Measurements from ENCODE around the gene ENTPD3. TPM values are rescaled to one million over a fixed set of nuclear protein-coding genes. Genes with fewer than 3 reads are reported as not detected.

ENTPD3 gene, protein sequence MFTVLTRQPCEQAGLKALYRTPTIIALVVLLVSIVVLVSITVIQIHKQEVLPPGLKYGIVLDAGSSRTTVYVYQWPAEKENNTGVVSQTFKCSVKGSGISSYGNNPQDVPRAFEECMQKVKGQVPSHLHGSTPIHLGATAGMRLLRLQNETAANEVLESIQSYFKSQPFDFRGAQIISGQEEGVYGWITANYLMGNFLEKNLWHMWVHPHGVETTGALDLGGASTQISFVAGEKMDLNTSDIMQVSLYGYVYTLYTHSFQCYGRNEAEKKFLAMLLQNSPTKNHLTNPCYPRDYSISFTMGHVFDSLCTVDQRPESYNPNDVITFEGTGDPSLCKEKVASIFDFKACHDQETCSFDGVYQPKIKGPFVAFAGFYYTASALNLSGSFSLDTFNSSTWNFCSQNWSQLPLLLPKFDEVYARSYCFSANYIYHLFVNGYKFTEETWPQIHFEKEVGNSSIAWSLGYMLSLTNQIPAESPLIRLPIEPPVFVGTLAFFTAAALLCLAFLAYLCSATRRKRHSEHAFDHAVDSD
- 0.15 TPM for polyA plus RNA-seq (2012; ENCODE audit: missing spikeins)

DNA sequence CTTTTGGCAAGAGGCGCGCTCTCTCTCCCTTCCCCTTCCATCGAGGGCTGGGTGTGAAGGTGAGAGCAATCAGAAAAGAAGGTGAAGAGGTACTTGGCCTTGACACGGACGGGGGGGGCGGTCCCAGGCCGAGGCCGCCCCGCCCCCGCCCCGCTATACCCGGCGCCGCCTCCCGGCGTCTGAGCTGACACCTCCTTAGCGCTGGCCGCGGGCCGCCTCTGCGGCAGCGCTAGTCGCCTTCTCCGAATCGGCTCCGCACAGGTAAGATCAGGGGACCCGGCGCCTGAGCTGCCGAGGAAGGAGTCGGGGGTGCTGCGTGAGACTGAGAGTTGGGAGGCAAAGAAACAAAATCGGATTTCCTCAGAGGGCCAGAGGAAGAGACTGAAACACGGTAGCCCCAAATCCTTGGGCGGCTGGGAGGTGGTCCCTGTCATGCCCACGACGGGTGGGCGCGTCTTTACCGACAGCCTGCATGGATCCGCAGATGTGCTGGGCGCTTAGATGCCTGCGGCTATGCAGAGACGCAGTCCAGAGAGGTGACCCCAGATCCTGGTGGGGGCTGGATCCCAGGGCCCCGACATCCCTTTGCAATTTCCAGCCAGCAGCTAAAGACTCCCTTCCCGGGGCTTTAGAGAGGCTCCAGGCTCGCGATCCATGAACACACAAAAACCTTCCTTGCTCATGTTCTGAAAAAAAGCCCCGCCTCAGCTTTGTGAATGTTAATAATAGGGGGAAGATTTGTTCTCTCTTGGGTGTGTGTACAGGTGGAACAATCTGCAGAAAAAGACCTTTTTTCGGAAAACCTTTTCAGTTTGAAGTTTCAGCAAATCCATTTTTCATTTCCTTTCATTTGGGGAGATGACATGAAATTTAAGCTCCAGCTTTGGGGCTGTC, at the start of gene ENTPD3:
Gene ENTPD3 (plus strand): TSS at position 184 of the 894 bp plus-strand sequence. CDS start 874 bp downstream, outside the sequence.
- TF ChIP-seq POLR2AphosphoS5 (IDR thresholded peaks at IDR 0.05; ENCODE audit: low read depth, low read length) (no peak), POLR2A (IDR thresholded peaks at IDR 0.05; ENCODE audit: low read depth, low read length) (no peak), TAF1 (IDR thresholded peaks at IDR 0.05; ENCODE audit: borderline replicate concordance, low read depth, low read length) (no peak)
- DNase-seq (ENCODE audit: insufficient read length) = peak; percentile 11
- no peak for FAIRE-seq

DNA sequence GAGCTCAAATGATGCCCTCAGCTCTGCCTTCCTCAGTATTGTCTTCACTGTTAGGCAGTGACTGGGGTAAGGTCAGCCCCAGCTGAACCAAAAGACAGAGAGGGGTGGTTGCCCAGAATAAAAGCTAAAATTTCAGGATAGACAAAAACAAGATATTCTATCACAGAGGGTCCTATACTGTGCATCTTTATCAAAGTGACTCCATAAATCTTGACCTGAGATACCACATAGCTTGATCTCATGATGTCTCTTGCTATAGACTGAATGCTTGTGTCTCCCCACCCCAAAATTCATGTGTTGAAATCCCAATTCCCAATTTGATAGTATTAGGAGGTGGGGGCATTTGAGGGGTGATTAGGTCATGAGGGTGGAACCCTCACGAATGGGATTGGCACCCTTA, 47.1 kb upstream of the ENTPD3 start:
- no peak for TF ChIP-seq POLR2A (IDR thresholded peaks at IDR 0.05; ENCODE audit: low read depth, low read length)
- no peak for TF ChIP-seq POLR2AphosphoS5 (IDR thresholded peaks at IDR 0.05; ENCODE audit: low read depth, low read length)
- no peak for TF ChIP-seq TAF1 (IDR thresholded peaks at IDR 0.05; ENCODE audit: borderline replicate concordance, low read depth, low read length)
- DNase-seq (ENCODE audit: insufficient read length) (no peak), FAIRE-seq (no peak)

DNA sequence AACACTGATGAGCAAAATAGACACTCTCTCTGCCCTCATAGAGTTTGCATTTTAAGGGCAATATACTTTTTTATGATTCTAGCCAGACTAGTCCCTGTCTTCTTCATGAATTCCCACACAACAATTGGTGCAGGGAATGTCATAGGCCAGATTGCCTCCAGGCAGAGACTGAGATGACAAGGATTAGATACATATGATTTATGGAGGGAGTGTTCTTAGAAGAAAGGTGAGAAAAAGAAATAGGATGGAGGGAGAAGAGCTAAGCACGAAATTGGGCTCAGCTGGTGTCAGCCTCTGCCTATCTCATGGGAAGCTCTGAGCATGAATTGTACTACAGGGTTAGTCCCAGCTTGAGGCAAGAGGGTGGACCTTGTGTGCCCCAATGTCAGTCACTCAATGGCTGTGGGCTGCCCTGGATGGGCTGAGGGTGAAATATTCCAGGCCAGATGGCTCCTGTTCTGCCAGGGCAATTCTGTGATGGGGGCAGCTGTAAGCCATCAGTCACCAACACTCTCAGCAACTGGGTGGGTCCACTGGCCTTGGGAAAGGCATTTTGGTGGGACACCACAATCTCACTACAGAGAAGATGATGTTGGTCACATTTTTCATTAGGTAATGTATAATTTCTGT, 46.3 kb upstream of the ENTPD3 start:
- DNase-seq (ENCODE audit: insufficient read length) = no peak
- FAIRE-seq = no peak
- TF ChIP-seq POLR2AphosphoS5 (IDR thresholded peaks at IDR 0.05; ENCODE audit: low read depth, low read length) (no peak), TAF1 (IDR thresholded peaks at IDR 0.05; ENCODE audit: borderline replicate concordance, low read depth, low read length) (no peak), POLR2A (IDR thresholded peaks at IDR 0.05; ENCODE audit: low read depth, low read length) (no peak)

DNA sequence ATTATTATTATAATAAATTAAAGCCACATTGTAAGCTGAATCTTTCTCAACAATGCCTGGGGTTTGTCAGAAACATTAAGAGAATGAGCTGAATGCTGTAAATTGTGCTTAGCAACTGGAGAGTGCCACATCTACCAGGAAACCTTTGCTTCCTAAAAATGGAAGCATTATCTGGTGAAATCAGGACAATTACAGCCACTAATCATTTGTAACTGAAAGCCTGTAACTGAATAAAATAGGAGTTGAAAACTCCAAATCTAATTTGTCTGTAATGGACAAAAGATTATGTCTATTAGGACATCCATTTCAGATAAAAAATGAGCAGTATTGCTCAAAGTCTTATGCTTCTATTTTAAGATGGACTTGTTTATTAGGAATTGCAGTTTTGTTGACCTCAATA, 45.3 kb upstream of the ENTPD3 start:
- DNase-seq (ENCODE audit: insufficient read length) (no peak), FAIRE-seq (no peak)
- TF ChIP-seq POLR2A (IDR thresholded peaks at IDR 0.05; ENCODE audit: low read depth, low read length) (no peak), TAF1 (IDR thresholded peaks at IDR 0.05; ENCODE audit: borderline replicate concordance, low read depth, low read length) (no peak), POLR2AphosphoS5 (IDR thresholded peaks at IDR 0.05; ENCODE audit: low read depth, low read length) (no peak)

DNA sequence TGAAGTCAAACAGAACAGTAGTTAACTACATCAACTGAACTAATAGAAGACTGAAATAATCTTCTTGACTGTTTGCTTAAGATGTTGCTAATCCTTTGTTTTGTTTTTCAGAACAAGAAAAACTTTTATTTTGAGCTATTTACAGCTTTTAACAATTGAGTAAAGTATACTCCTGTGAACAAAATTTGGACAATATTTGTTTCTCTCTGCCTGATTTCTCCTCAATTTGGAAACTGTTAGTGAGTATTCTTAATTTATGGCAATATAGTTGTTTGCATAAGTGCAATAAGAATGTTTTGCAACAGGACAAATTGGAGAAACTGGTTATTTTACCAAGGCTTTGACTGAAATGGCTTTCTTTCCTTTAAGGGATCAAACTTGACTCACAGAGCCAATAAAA, 36.5 kb upstream of the ENTPD3 start:
- FAIRE-seq = no peak
- no peak for TF ChIP-seq POLR2A (IDR thresholded peaks at IDR 0.05; ENCODE audit: low read depth, low read length)
- no peak for TF ChIP-seq TAF1 (IDR thresholded peaks at IDR 0.05; ENCODE audit: borderline replicate concordance, low read depth, low read length)
- TF ChIP-seq POLR2AphosphoS5 (IDR thresholded peaks at IDR 0.05; ENCODE audit: low read depth, low read length) = no peak
- DNase-seq (ENCODE audit: insufficient read length) = no peak

DNA sequence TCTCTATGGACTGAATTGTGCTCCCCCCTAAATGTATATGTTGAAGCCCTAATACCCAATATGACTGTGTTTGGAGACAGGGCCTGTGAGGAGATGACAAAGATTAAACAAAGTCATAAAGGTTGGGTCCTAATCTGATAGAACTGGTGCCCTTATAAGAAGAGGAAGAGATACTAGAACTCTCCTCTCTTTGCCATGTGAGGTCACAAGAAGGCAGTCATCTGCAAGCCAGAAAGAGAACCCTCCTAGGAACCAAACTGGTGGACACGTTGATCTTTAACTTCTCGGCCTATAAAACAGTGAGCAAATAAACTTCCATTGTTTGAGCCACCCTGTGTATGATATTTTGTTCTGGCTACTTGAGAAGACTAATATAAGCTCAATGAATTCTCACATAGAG, 31.6 kb upstream of the ENTPD3 start:
- DNase-seq (ENCODE audit: insufficient read length) = no peak
- TF ChIP-seq POLR2AphosphoS5 (IDR thresholded peaks at IDR 0.05; ENCODE audit: low read depth, low read length) (no peak), POLR2A (IDR thresholded peaks at IDR 0.05; ENCODE audit: low read depth, low read length) (no peak), TAF1 (IDR thresholded peaks at IDR 0.05; ENCODE audit: borderline replicate concordance, low read depth, low read length) (no peak)
- FAIRE-seq = no peak

DNA sequence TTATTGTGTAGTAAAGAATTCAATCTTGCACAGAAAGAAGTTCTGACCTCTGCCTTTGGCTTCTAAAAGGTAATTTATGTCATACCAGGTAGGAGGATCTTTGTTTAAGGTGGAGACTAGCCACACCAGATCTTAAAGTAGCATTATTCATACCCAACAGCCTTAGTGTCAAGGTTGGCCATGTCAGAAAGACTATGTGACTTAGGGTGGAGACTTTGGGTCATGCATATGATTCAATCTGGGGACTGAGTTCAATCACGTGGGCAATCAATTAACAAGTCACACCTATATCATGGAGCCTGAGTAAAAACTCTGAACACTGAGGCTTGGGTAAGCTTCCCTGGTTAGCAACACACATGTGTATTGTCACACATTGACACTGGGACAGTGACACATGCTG, 28.5 kb upstream of the ENTPD3 start:
- TF ChIP-seq POLR2A (IDR thresholded peaks at IDR 0.05; ENCODE audit: low read depth, low read length) (no peak), TAF1 (IDR thresholded peaks at IDR 0.05; ENCODE audit: borderline replicate concordance, low read depth, low read length) (no peak), POLR2AphosphoS5 (IDR thresholded peaks at IDR 0.05; ENCODE audit: low read depth, low read length) (no peak)
- FAIRE-seq = no peak
- DNase-seq (ENCODE audit: insufficient read length) = no peak

DNA sequence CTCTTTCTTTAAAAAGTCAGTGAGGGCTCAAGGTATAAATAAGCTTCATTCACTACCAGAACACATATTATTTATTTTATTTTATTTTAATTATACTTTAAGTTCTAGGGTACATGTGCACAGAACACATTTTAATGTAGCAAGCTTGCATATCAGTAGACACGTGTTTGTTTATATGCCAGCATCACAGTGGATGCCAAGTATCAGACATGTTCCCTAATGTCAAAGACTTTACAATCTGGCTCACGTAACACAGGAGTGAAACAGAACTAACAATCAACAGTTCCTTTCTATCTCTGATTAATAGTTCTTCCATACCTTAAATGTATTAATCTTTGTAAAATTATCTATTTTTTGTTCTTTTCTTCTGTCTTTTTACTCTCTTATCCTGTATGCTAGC, 23.3 kb upstream of the ENTPD3 start:
- TF ChIP-seq POLR2AphosphoS5 (IDR thresholded peaks at IDR 0.05; ENCODE audit: low read depth, low read length) (no peak), TAF1 (IDR thresholded peaks at IDR 0.05; ENCODE audit: borderline replicate concordance, low read depth, low read length) (no peak), POLR2A (IDR thresholded peaks at IDR 0.05; ENCODE audit: low read depth, low read length) (no peak)
- no peak for FAIRE-seq
- no peak for DNase-seq (ENCODE audit: insufficient read length)

DNA sequence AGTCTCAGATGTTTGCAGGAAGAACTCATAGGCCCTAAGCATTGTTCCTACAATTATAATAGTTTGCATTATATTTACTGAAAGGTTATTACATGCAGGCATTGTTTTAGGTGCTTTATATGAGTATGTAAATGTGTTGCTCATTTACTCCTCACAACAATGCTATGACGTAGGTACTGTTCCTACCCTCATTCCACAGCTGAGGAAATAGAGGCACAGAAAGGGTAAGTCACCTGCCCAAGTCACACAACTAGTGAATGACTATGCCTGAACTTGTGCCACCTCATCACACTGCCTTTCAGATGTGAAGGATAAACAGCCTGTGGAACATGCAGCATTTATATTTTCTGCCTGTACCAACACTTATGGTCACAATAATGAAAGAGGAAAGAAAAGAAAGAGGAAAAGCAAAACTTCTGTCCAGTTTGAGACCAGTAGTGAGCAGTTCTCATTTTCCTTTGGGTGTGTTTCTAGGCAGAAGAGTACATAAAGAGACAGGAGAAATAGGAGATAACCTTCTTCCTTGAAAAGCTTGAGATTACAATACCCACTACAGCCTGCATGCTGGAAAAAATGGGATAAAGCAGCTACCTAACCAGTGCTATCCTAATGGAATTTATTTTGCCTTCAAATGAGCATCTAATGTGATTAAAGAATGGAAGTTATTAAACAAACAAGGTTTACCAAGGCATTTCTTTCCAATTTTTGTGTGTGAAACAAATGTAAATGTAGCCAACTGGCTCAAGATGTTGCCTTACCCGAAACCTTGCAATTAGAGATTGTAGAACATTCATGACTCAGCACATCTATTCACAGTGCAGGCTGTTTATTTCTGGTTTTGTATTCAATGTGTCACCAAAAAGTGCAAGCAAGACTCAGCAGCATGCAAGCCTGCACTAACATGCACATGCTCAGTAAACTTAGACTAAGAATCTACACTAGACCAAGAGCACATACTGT, 20.5 kb upstream of the ENTPD3 start:
- no peak for DNase-seq (ENCODE audit: insufficient read length)
- no peak for FAIRE-seq
- TF ChIP-seq POLR2A (IDR thresholded peaks at IDR 0.05; ENCODE audit: low read depth, low read length) (no peak), POLR2AphosphoS5 (IDR thresholded peaks at IDR 0.05; ENCODE audit: low read depth, low read length) (no peak), TAF1 (IDR thresholded peaks at IDR 0.05; ENCODE audit: borderline replicate concordance, low read depth, low read length) (no peak)

DNA sequence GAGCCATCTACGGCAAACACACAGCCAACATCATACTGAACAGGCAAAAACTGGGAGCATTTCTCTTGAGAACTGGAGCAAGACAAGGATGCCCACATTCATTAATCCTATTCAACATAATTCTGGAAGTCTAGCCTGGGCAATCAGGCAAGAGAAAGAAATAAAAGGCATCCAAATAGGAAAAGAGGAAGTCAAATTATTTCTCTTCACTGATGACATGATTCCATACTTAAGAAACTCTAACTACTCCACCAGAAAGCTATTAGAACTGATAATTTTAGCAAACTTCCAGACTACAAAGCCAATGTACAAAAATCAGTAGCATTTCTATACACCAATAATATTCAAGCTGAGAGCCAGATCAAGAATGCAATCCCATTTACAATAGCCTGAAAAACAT, 17.3 kb upstream of the ENTPD3 start:
- no peak for DNase-seq (ENCODE audit: insufficient read length)
- no peak for FAIRE-seq
- TF ChIP-seq POLR2A (IDR thresholded peaks at IDR 0.05; ENCODE audit: low read depth, low read length) (no peak), POLR2AphosphoS5 (IDR thresholded peaks at IDR 0.05; ENCODE audit: low read depth, low read length) (no peak), TAF1 (IDR thresholded peaks at IDR 0.05; ENCODE audit: borderline replicate concordance, low read depth, low read length) (no peak)

All from GM12892 (cell line).